ENCODE data around the gene GPD1L. TPM values are rescaled to one million over a fixed set of nuclear protein-coding genes. Genes with fewer than 3 reads are reported as not detected.

GPD1L gene
- polyA plus RNA-seq, 1 donor from 2014 or later = 18.2 TPM

- Histone ChIP-seq H3K27ac (ENCODE audit: low read length) (no peak overlapping the region), H3K9me2 (ENCODE audit: insufficient read depth, low read length) (no peaks in the 10 kb centered on the region), H3K79me2 (replicated peaks; ENCODE audit: insufficient read depth, low read length) (no peaks in the 10 kb centered on the region), H3K9me3 (ENCODE audit: low read length) (no peaks in the 10 kb centered on the region), H3F3A (ENCODE audit: insufficient read depth, low read length, poor library complexity, severe bottlenecking) (no peaks in the 10 kb centered on the region), H3K4me3 (ENCODE audit: low read length) (no peak overlapping the region), H4K20me1 (ENCODE audit: insufficient read depth) (no peaks in the 10 kb centered on the region), H3K9ac (ENCODE audit: low read length) (no peak overlapping the region), H3K27me3 (ENCODE audit: insufficient read depth, low read depth, low read length) (no peaks in the 10 kb centered on the region), H3K4me2 (ENCODE audit: low read length) (no peak overlapping the region), H2AFZ (ENCODE audit: low read depth, low read length) (no peak overlapping the region), H3K36me3 (ENCODE audit: insufficient read depth, low read length) (no peaks in the 10 kb centered on the region)
- TF ChIP-seq RAD21 (conservative IDR thresholded peaks at IDR 0.05) (no peak), EP300 (conservative IDR thresholded peaks at IDR 0.05; ENCODE audit: poor library complexity, severe bottlenecking) (no peak), TAF1 (IDR thresholded peaks at IDR 0.05; ENCODE audit: low read depth) (no peak)
Measured at GRCh38 chr3:32077260-32078084, 28.9 kb upstream of the GPD1L start.

- no peaks in the 10 kb centered on the region for H3K9me3 ChIP-seq (ENCODE audit: low read length)
- no peaks in the 10 kb centered on the region for H3K27me3 ChIP-seq (ENCODE audit: insufficient read depth, low read depth, low read length)
- H3K79me2 ChIP-seq (replicated peaks; ENCODE audit: insufficient read depth, low read length) = no peaks in the 10 kb centered on the region
- H3K9ac ChIP-seq (ENCODE audit: low read length) = no peak overlapping the region
- TF ChIP-seq EZH2 (IDR thresholded peaks at IDR 0.05; ENCODE audit: borderline replicate concordance, insufficient read depth, low read length, poor library complexity, severe bottlenecking) (no peak), POLR2AphosphoS5 (IDR thresholded peaks at IDR 0.05) (no peak), REST (IDR thresholded peaks at IDR 0.05; ENCODE audit: borderline replicate concordance) (no peak), RAD21 (conservative IDR thresholded peaks at IDR 0.05) (no peak), CTCF (IDR thresholded peaks at IDR 0.05; ENCODE audit: poor library complexity, severe bottlenecking) (no peak), EP300 (conservative IDR thresholded peaks at IDR 0.05; ENCODE audit: poor library complexity, severe bottlenecking) (no peak)
- no peak overlapping the region for H3K4me2 ChIP-seq (ENCODE audit: low read length)
- H3K9me2 ChIP-seq (ENCODE audit: insufficient read depth, low read length) = no peaks in the 10 kb centered on the region
- no peak overlapping the region for H3K4me3 ChIP-seq (ENCODE audit: low read length)
- no peaks in the 10 kb centered on the region for H4K20me1 ChIP-seq (ENCODE audit: insufficient read depth)
- no peak overlapping the region for H3K27ac ChIP-seq (ENCODE audit: low read length)
- H3K36me3 ChIP-seq (ENCODE audit: insufficient read depth, low read length) = no peaks in the 10 kb centered on the region
- H3F3A ChIP-seq (ENCODE audit: insufficient read depth, low read length, poor library complexity, severe bottlenecking) = no peaks in the 10 kb centered on the region
- H2AFZ ChIP-seq (ENCODE audit: low read depth, low read length) = no peak overlapping the region
Measured at GRCh38 chr3:32078085-32078634, 28.3 kb upstream of the GPD1L start.
